ENCODE data around the gene BCAS3.

DNA sequence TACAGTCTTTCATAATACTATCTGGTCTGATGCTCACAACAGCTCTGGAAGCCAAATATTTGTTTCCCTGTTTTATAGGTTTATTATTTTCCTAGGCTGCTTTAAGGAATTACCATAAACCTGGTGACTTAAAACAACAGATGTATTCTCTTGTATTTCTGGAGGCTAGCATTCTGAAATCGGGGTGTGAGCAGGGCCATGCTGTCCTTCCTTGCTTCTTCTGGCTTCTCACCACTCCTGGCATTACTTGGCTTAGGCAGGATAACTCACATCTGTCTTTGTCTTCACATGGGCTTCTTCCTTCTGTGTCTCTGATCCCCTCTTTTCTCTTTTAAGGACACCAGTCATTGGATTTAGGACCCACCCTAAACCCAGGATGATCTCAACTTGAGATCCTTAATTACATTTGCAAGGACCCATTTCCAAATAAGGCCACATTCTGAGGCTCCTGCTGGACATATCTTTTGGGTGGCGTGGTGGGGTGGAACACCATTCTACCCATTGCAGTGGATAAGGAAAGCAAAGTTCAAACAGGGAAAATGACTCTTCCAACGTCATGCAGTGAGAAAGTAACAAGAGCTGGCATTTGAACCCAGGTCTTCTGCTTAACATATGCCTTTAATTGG, 682.8 kb downstream of the BCAS3 start:
- no peak for TF ChIP-seq PKNOX1 (IDR thresholded peaks at IDR 0.05)
- TF ChIP-seq FOXA1 (IDR thresholded peaks at IDR 0.05), result no peak
- TF ChIP-seq SP1 (IDR thresholded peaks at IDR 0.05), result no peak
- no peak for TF ChIP-seq FOXM1 (IDR thresholded peaks at IDR 0.05; ENCODE audit: borderline replicate concordance)
- TF ChIP-seq ZNF384 (IDR thresholded peaks at IDR 0.05), result no peak
- no peak for TF ChIP-seq SUZ12 (IDR thresholded peaks at IDR 0.05)
- no peak for TF ChIP-seq TARDBP (IDR thresholded peaks at IDR 0.05)
- no peak for TF ChIP-seq ELF4 (IDR thresholded peaks at IDR 0.05)
- TF ChIP-seq ARNT (IDR thresholded peaks at IDR 0.05), result no peak
- no peak for TF ChIP-seq NFRKB (IDR thresholded peaks at IDR 0.05)
- no peak for TF ChIP-seq LEF1 (IDR thresholded peaks at IDR 0.05; ENCODE audit: borderline replicate concordance)
- TF ChIP-seq FOXK2 (IDR thresholded peaks at IDR 0.05), result no peak
- TF ChIP-seq BHLHE40 (IDR thresholded peaks at IDR 0.05; ENCODE audit: borderline replicate concordance), result no peak
- no peak for TF ChIP-seq HDGF (IDR thresholded peaks at IDR 0.05; ENCODE audit: borderline replicate concordance)
